DMS79 treated with DMSO at 0.1 percent for 48 hours (cell line): ENCODE measurements around the gene KCNJ12.
A peak's percentile ranks its signal among the peaks of the same experiment; 100 is the strongest.
"Not testable (repeated sequence)": the region's sequence is repeated elsewhere in the genome, so short reads cannot be mapped to it uniquely, and the experiment has no call there.

ENCODE experiments used
- DNase-seq: peaks from one replicate; lab custom pipeline; 2025; lab: John Stamatoyannopoulos, UW

Gene KCNJ12

GRCh38 chr17:21376081-21376758, at the start of gene KCNJ12:
KCNJ12 (plus strand) TSS chr17:21376357; CDS start chr17:21415343, 38,986 bp downstream.
- peak; percentile 13 for DNase-seq

DNA sequence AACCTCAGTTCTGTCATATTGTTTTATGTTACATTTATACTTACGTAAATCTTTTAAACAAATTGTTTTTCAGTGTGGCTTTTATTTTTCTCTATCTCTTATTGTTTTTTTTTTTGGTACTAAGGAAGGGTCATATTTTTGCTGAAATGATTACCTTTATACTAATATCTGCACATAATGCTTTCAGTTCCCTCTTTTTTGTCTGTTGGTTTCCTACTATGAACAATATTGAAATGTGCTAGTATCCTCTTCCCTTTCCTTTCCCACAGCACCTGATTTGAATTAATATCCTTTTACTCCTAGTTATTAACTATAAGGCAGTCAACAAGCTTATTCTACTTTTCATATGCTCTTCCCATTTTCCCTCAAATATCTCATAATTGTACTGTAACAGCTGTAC, 48.2 kb upstream of the KCNJ12 start:
- DNase-seq = not testable (repeated sequence)

DNA sequence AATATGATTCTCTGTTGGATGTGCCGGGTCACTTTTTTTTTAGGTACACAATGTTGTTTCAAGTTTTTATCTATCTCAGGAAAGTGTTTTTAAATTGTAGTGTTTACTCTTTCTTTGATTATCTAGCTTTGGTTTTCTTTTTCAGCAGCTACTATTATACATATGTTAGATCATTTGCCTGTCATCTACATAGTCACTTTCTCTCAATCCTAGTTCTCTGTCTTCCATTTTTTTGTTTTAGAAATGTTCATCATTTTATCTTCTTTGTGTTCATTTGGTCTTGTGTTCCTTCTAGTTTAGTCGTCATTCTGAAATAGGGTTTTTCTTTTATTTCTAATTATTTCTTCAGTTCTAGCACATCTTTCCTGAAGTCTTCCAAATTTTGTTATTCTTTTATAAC, 47.4 kb upstream of the KCNJ12 start:
- DNase-seq = not testable (repeated sequence)

GRCh38 chr17:21330436-21331160, 45.6 kb upstream of the KCNJ12 start:
- DNase-seq = no peak

- DNase-seq = not testable (repeated sequence)
Observed at GRCh38 chr17:21336541-21337294, 39.4 kb upstream of the KCNJ12 start.

- DNase-seq = not testable (repeated sequence)
Observed at GRCh38 chr17:21337981-21338625, 38.1 kb upstream of the KCNJ12 start.

- no peak for DNase-seq
Observed at GRCh38 chr17:21339011-21339410, 37.1 kb upstream of the KCNJ12 start.

- DNase-seq = not testable (repeated sequence)
Observed at GRCh38 chr17:21339571-21339970, 36.6 kb upstream of the KCNJ12 start.

- DNase-seq = not testable (repeated sequence)
Observed at GRCh38 chr17:21340407-21340806, 35.8 kb upstream of the KCNJ12 start.

- DNase-seq = not testable (repeated sequence)
Observed at GRCh38 chr17:21341279-21341678, 34.9 kb upstream of the KCNJ12 start.

DNA sequence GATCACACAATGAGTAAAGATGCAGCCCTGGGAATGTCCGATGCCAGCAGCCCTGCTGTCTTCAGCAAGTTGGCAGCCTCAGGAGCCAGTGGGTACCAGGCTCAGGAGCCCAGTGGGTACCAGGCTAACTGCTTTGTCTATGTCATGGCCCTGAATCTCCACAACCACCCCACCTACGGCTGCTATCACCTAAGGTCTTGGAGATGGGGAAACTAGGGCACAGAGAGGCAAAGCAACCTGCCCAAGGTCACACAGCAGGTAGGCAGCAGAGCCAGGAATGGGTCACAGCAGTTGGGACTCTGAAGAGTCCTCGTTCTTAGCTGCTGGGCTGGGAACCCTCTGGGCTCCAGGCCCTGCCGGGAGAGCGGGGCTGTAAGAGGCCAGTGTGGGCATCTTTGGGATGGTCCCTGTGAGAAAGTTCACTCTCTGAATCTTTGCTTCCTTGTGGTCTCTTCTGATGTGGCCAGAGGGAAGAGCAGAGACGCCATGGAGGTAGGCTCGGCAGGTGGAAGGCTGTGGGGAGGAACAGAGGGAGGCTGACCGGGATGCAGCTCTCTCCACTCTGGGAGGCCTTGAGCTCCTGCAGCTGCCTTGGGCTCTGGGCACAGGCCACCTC, 34.1 kb upstream of the KCNJ12 start:
- DNase-seq = not testable (repeated sequence)

DNA sequence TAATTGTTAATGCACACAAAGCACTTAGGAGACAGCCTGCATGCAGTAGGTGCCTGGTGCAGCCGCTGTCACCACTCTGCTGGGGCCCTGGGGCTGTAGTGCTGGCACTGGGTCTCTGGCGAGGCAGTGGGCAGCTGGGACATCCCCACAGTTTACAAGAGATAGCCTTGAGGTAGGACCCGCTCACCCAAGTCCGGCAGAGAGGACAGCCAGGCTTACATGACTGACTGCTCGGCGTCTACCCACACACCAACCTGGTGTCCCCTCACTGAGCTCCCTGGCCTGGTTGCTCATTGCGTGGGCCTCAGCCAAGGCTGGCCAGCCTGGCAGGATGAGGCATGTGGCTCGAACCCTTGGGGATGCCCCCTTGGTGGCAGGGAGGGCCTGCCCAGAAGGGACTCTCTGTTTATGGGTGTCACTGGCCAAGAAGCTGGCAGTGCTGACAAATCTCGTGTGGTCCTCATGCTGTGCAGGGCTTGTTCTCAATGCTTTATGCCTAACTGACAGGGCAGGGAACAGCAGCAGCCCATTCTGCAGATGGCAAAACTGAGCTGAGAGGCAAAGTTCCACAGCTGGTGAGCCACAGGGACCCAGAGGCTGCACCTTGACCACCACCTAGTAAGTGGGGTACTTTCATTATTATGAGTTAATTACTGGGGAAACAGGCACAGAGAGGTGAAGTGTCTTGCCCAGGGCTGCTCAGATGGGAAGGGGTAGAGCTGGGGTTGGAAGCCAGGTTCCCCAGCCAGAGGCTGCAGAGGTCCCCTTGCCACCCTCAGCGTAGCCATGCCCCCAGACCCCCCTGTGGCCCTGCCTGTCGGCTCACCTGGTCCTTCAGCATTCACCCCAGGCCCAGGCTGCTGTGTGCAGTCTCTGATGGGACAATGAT, 32.9 kb upstream of the KCNJ12 start:
- not testable (repeated sequence) for DNase-seq

DNA sequence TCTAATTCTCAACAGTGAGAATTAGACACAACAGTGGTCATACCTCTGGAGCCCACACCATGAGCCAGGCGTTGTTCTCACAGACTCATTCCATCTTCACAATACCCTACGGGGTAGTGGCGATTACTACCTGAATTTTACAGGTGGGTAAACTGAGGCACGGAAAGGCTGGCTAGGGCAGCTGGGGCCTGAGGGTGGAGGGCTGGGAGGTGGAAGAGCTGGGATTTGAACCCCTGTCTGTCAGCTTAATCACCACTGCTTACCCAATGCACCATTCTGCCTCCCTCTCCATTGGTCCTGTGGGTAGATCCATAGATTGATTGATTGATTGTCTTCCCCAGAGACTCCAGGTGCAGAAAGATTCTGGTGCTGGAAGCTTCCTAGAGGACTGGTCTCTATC, 31.4 kb upstream of the KCNJ12 start:
- not testable (repeated sequence) for DNase-seq

- DNase-seq = no peak
Observed at GRCh38 chr17:21345236-21345635, 30.9 kb upstream of the KCNJ12 start.

DNA sequence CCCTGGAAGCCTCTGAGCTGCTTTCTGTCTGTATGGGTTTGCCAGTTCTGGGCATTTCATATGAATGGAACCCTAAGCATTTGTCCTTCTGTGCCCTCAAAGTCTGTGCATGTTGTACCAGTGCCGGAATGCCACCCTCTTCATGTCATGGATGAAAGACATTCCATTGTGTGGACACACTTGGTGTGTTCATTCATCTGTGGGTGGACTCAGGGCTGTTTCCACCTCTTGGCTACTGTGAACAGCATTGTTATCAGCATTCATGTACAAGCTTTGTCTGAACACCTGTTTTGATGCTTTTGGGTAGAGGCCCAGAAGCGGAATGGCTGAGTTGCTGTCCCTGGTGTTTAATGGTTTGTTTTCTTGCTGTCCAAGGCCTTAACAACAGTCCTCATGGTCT, 30.1 kb upstream of the KCNJ12 start:
- not testable (repeated sequence) for DNase-seq

- not testable (repeated sequence) for DNase-seq
Observed at GRCh38 chr17:21346651-21347250, 29.4 kb upstream of the KCNJ12 start.

DNA sequence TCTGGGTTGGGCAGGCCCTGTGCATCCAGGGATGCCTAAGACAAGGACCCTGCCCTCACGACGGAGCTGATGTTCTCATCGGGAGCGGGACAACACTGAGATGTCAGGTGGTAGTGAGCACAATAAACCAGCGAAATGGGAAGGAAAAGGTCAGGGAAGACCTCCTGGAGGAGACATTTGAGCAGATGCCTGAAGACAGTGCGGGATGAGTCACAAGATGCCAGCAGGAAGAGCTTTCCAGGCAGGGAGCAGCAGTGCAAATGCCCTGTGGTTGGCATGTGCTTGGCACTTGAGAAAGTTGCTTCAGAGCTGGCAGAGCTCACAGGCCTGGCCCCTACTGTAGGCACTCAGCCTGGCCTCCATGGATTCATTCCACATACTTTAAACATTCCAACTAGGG, 28.5 kb upstream of the KCNJ12 start:
- DNase-seq = not testable (repeated sequence)

GRCh38 chr17:21348081-21348925, 27.9 kb upstream of the KCNJ12 start:
- DNase-seq = not testable (repeated sequence)

DNA sequence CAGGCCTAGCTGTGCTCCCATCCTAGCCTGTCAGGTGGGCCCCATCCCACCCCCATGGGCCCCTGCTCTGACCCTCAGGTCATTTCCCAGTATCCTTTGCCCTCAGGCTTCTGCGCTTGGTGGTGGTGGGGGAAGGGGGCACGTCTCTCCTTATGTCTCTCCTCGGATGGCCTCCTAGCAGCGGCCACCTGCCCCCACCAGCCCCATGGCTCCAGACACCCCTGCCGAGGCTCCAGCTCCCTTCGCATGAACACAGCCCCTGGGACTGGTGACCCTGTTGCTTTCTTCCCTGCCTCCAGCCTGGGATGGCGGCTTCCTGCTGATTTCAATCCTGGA, 27.3 kb upstream of the KCNJ12 start:
- DNase-seq = not testable (repeated sequence)
